NCI-H82 treated with DMSO at 0.1 percent for 48 hours (cell line): ENCODE data around the gene PTH2R.
"Not testable (repeated sequence)": the region's sequence is repeated elsewhere in the genome, so short reads cannot be mapped to it uniquely, and the experiment has no call there.

ENCODE experiments used
- DNase-seq: peaks from one replicate; lab custom pipeline; 2025; ENCODE audit not compliant: unreplicated experiment; lab: John Stamatoyannopoulos, UW

PTH2R gene

GRCh38 chr2:208389940-208390339 is 16.7 kb upstream of the PTH2R start:
- DNase-seq, result no peak

- DNase-seq, result no peak
These were observed 14.3 kb upstream of the PTH2R start for GRCh38 chr2:208392300-208392699.

GRCh38 chr2:208396796-208397195 is 9.8 kb upstream of the PTH2R start:
- not testable (repeated sequence) for DNase-seq

GRCh38 chr2:208399201-208399600 is 7.4 kb upstream of the PTH2R start:
- DNase-seq, result no peak

GRCh38 chr2:208407667-208408066 is 1.1 kb downstream of the PTH2R start:
- DNase-seq, result peak; percentile 49

GRCh38 chr2:208413931-208414330 is 7.3 kb downstream of the PTH2R start:
- no peak for DNase-seq

GRCh38 chr2:208415255-208415654 is 8.7 kb downstream of the PTH2R start:
- DNase-seq, result no peak

- DNase-seq, result no peak
These were observed 9.3 kb downstream of the PTH2R start for GRCh38 chr2:208415897-208416296.

- DNase-seq, result peak; percentile 81
These were observed 19.9 kb downstream of the PTH2R start for GRCh38 chr2:208426412-208427045.

GRCh38 chr2:208437755-208438154 is 31.2 kb downstream of the PTH2R start:
- DNase-seq, result no peak

GRCh38 chr2:208440716-208441115 is 34.1 kb downstream of the PTH2R start:
- DNase-seq, result no peak

GRCh38 chr2:208441951-208442350 is 35.4 kb downstream of the PTH2R start:
- no peak for DNase-seq

GRCh38 chr2:208447447-208447846 is 40.9 kb downstream of the PTH2R start:
- not testable (repeated sequence) for DNase-seq

GRCh38 chr2:208451061-208451460 is 44.5 kb downstream of the PTH2R start:
- no peak for DNase-seq

- DNase-seq, result no peak
These were observed 48.3 kb downstream of the PTH2R start for GRCh38 chr2:208454861-208455260.

GRCh38 chr2:208463721-208464120 is 57.1 kb downstream of the PTH2R start:
- no peak for DNase-seq

GRCh38 chr2:208464205-208464604 is 57.6 kb downstream of the PTH2R start:
- DNase-seq, result no peak

- DNase-seq, result peak; percentile 51
These were observed 59.7 kb downstream of the PTH2R start for GRCh38 chr2:208466151-208466919.

GRCh38 chr2:208466920-208467298 is 60.3 kb downstream of the PTH2R start:
- no peak for DNase-seq

GRCh38 chr2:208467564-208467963 is 61.0 kb downstream of the PTH2R start:
- no peak for DNase-seq

- DNase-seq, result no peak
These were observed 71.1 kb downstream of the PTH2R start for GRCh38 chr2:208477741-208478140.

- DNase-seq, result no peak
These were observed 72.8 kb downstream of the PTH2R start for GRCh38 chr2:208479342-208479741.

GRCh38 chr2:208481945-208482344 is 75.4 kb downstream of the PTH2R start:
- not testable (repeated sequence) for DNase-seq
